GM12874 (cell line): ENCODE data around the gene ADGRL4.

ENCODE experiments used
- TF ChIP-seq, protein P1 (sequence below): IDR thresholded peaks from 2 replicates; pipeline ENCODE4 v1.5.1; 2011; ENCODE audit warnings: low read depth, mild to moderate bottlenecking, control low read depth, low read length, moderate library complexity; ENCODE audit not compliant: insufficient read depth

Gene ADGRL4

DNA sequence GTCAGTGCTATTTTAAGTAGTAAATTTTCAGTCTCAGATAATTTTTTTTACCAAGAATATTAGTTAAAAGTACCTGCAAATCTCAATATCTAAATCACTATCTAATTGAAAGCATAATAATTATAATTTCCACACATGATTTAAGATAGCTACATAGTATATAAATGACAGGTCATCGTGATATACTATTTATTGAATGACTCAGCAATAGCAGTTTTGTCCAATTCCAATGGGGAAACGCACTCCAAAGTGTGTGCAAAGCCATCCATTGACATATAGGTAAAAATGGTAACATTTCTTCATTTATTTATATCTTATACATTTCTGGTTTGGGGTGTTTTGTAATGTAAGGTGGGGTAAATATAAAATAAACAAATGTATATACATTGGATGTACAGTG, 19.5 kb downstream of the ADGRL4 start:
- TF ChIP-seq, protein P1, sequence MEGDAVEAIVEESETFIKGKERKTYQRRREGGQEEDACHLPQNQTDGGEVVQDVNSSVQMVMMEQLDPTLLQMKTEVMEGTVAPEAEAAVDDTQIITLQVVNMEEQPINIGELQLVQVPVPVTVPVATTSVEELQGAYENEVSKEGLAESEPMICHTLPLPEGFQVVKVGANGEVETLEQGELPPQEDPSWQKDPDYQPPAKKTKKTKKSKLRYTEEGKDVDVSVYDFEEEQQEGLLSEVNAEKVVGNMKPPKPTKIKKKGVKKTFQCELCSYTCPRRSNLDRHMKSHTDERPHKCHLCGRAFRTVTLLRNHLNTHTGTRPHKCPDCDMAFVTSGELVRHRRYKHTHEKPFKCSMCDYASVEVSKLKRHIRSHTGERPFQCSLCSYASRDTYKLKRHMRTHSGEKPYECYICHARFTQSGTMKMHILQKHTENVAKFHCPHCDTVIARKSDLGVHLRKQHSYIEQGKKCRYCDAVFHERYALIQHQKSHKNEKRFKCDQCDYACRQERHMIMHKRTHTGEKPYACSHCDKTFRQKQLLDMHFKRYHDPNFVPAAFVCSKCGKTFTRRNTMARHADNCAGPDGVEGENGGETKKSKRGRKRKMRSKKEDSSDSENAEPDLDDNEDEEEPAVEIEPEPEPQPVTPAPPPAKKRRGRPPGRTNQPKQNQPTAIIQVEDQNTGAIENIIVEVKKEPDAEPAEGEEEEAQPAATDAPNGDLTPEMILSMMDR = no peak

DNA sequence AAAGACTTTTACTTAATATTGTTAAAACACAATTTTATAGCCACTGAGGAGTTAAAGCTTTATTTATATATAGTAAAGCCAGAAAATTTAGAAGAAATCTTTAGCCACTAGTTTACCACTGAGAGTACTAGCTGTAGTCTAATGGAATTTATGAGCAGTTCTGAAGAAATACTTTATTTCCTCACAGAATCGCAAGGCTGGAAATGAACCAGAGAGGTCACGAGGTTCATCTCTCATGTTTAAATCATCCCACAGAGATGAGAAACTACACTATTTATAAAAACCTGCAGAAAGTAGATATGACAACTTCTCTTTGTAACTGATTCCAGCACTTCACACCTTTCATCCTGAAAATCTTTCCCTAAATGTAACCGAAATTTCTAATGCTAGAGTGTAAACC, 26.0 kb downstream of the ADGRL4 start:
- TF ChIP-seq, protein P1 = no peak

DNA sequence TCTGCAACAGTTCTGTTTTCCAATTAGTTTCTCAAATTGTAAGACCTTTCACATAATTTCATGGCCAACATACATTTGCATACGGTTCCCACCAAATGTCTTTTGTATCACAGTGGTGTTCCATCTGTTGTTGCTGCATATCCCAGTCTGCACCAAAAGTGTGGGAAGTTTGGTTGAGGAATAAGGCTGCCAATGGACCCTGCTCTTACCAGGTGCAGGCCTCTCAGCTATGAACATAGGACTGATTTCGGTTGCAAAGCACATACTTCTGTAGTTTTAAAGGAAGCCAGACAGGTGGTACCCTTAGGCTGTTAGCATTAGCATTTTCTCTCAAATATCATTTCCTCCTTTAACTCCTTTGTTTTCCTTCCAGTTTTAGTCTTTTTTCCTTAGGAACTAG, 33.8 kb downstream of the ADGRL4 start:
- TF ChIP-seq, protein P1 = no peak

DNA sequence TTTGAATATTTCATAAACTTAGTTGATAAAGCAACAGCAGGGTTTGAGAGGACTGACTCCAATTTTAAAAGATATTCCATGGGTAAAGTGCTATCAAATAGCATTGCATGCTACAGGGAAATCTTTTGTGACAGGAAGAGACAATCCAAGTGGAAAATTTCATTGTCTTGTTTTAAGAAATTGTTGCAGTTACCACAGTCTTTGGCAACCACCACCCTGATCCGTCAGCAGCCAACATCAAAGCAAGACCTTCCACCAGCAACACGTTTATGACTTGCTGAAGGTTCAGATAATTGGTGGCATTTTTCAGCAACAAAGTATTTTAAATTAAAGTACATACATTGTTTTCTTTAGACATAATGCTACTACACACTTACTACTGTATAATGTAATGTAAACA, 47.8 kb downstream of the ADGRL4 start:
- TF ChIP-seq, protein P1 = no peak

- TF ChIP-seq, protein P1 = no peak
Observed at GRCh38 chr1:78950826-78951225, 55.7 kb downstream of the ADGRL4 start.

DNA sequence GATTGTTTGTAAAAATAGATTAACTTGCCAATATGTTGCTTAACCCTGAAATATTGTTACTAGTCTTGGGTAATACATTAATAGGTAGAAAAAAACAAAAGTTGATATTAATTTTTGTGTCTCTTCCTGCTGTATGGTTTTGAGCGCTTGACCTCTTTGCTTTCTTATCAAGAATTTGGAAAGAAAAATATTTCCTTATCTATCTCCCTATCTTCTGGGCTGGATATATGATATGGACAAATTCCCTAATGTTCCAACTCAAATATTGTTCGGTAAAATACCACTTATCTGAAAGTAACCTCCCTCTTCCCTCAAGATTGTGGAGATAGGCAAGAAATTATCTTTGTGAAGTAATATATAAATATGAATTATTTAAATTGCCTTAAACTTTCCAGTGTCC, 57.3 kb downstream of the ADGRL4 start:
- TF ChIP-seq, protein P1 = no peak

DNA sequence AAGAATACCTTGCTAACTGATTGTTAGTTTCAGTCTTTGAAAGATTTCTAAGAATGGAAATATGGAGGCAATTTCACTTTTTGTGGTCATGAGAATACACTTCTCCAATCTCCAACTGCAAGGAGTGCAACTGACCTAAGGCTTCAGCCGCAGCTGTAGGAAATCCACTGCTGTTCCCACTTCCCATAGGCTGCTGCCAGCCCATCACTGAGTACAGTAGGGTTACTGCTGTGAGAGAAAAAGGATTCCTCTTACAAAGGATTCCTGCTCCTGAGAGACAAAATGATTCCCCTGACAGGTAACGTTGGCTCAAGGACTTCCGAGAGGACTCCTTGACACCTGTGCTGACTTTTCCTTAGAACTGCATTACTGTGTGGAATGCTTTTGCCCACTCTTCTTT, 87.4 kb downstream of the ADGRL4 start:
- TF ChIP-seq, protein P1 = no peak

DNA sequence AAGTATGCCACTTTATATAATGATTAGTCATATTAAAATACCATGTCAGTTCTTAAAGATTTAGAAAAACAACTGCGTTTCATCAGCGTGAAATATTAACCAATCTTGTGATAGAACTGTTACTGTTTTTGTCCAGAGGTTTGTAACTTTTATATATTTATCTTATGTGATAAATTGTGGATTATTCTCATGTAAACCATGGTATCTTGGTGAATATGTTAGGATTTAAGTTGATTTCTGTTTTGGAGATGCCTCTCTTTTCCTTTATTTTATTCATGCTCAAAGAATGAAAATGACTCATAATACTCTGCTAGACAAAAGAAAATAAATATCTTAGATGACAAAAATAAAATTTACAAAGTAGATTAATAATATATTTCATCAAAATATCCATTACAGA, 88.4 kb downstream of the ADGRL4 start:
- TF ChIP-seq, protein P1 = no peak
